OCI-LY1 (cell line): ENCODE data around the gene TRAPPC14.

ENCODE experiments used
- H2AFZ ChIP-seq: fragments of 200-600 bp; sonication (generic), shearing (Covaris generic); 2 replicates; pipeline ENCODE4 v1.6.0; 2014; ENCODE audit warnings: antibody characterized with exemption, mild to moderate bottlenecking, low read length
- H3F3A ChIP-seq: fragments of 200-600 bp; sonication (generic), shearing (Covaris generic); 2 replicates; pipeline ENCODE4 v1.6.0; 2014; ENCODE audit warnings: mild to moderate bottlenecking, antibody characterized with exemption, low read length, moderate library complexity; ENCODE audit not compliant: insufficient read depth
- H3K27ac ChIP-seq: fragments of 200-600 bp; sonication (generic); 2 replicates; pipeline ENCODE4 v1.5.1; 2014; ENCODE audit warnings: low read length, mixed run types, mild to moderate bottlenecking, low read depth; ENCODE audit not compliant: poor library complexity, severe bottlenecking
- H3K27me3 ChIP-seq: fragments of 200-600 bp; sonication (generic); 2 replicates; pipeline ENCODE4 v1.6.0; 2014; ENCODE audit warnings: antibody characterized with exemption, mild to moderate bottlenecking, low read length, moderate library complexity; ENCODE audit not compliant: insufficient read depth
- H3K36me3 ChIP-seq: fragments of 200-600 bp; sonication (generic); 2 replicates; pipeline ENCODE4 v1.6.1; 2014; ENCODE audit warnings: mild to moderate bottlenecking, antibody characterized with exemption, low read length, moderate library complexity, mixed read lengths; ENCODE audit not compliant: insufficient read depth
- H3K4me1 ChIP-seq: fragments of 200-600 bp; sonication (generic); 2 replicates; pipeline ENCODE4 v1.5.1; 2014; ENCODE audit warnings: mild to moderate bottlenecking, low read length, moderate library complexity; ENCODE audit not compliant: insufficient read depth, severe bottlenecking
- H3K4me2 ChIP-seq: fragments of 200-600 bp; sonication (generic), shearing (Covaris generic); 2 replicates; pipeline ENCODE4 v1.6.1; 2014; ENCODE audit warnings: low read length
- H3K4me3 ChIP-seq: fragments of 200-600 bp; sonication (generic); 2 replicates; pipeline ENCODE4 v1.5.1; 2014; ENCODE audit warnings: low read length, low read depth, mild to moderate bottlenecking, mixed read lengths; ENCODE audit not compliant: poor library complexity, severe bottlenecking
- H3K79me2 ChIP-seq: fragments of 200-600 bp; shearing (Covaris generic); 2 replicates; pipeline ENCODE4 v1.6.1; 2016; ENCODE audit warnings: mixed run types, low read length, mixed read lengths; ENCODE audit not compliant: insufficient read depth
- H3K9ac ChIP-seq: fragments of 200-600 bp; sonication (generic), shearing (Covaris generic); 2 replicates; pipeline ENCODE4 v1.6.1; 2014; ENCODE audit warnings: mild to moderate bottlenecking, low read length, mixed read lengths
- H3K9me2 ChIP-seq: fragments of 200-600 bp; sonication (generic), shearing (Covaris generic); 2 replicates; pipeline ENCODE4 v1.6.1; 2014; ENCODE audit warnings: low read depth, mild to moderate bottlenecking, low read length, mixed read lengths
- H3K9me3 ChIP-seq: fragments of 200-600 bp; shearing (Covaris generic); 2 replicates; pipeline ENCODE4 v1.6.1; 2014; ENCODE audit warnings: low read length, mixed read lengths
- H4K20me1 ChIP-seq: fragments of 200-600 bp; sonication (generic), shearing (Covaris generic); 2 replicates; pipeline ENCODE4 v1.6.0; 2016; ENCODE audit warnings: mild to moderate bottlenecking, low read length; ENCODE audit not compliant: insufficient read depth
- CTCF ChIP-seq: fragments of 200-600 bp; sonication (generic), shearing (Covaris generic); IDR thresholded peaks from 2 replicates; pipeline ENCODE4 v1.5.1; 2017; ENCODE audit warnings: mild to moderate bottlenecking, antibody characterized with exemption, low read length, moderate library complexity, mixed read lengths
- EZH2 ChIP-seq: fragments of 200-600 bp; sonication (generic), shearing (Covaris generic); IDR thresholded peaks from 2 replicates; pipeline ENCODE4 v1.8.0; 2017; ENCODE audit warnings: borderline replicate concordance, mixed run types, mild to moderate bottlenecking, antibody characterized with exemption, low read length, moderate library complexity, mixed read lengths

The TRAPPC14 gene

GRCh38 chr7:100128637-100128963 is 29.9 kb downstream of the TRAPPC14 start:
- Histone ChIP-seq H3K27ac (no peak overlapping the region), H4K20me1 (no peaks in the 10 kb centered on the region), H3K9me3 (no peaks in the 10 kb centered on the region), H2AFZ (no peak overlapping the region), H3K4me2 (no peak overlapping the region), H3K27me3 (no peaks in the 10 kb centered on the region), H3F3A (no peaks in the 10 kb centered on the region), H3K79me2 (no peaks in the 10 kb centered on the region), H3K36me3 (peaks cover 18% of the 10 kb centered on the region; the same call in 1 of the 2 replicates), H3K4me1 (peaks cover 32% of the 10 kb centered on the region), H3K4me3 (no peak overlapping the region), H3K9me2 (no peaks in the 10 kb centered on the region), H3K9ac (no peak overlapping the region; the same call in 1 of the 2 replicates)
- TF ChIP-seq CTCF (no peak), EZH2 (no peak)

GRCh38 chr7:100127866-100128636 is 30.5 kb downstream of the TRAPPC14 start:
- H3K27ac ChIP-seq, result no peak overlapping the region

More at GRCh38 chr7:100127866-100128636, 30.5 kb downstream of the TRAPPC14 start:
- no peak for TF ChIP-seq CTCF
- no peak for TF ChIP-seq EZH2
- peaks cover 32% of the 10 kb centered on the region for H3K4me1 ChIP-seq
- no peaks in the 10 kb centered on the region for H3F3A ChIP-seq
- peak overlapping the region; percentile 70 for H3K4me2 ChIP-seq
- no peaks in the 10 kb centered on the region for H3K79me2 ChIP-seq
- H4K20me1 ChIP-seq, result no peaks in the 10 kb centered on the region
- no peaks in the 10 kb centered on the region for H3K9me2 ChIP-seq
- H3K4me3 ChIP-seq, result peak overlapping the region; percentile 70
- H2AFZ ChIP-seq, result no peak overlapping the region
- H3K9ac ChIP-seq, result peak overlapping the region; percentile 84
- no peaks in the 10 kb centered on the region for H3K27me3 ChIP-seq
- no peaks in the 10 kb centered on the region for H3K9me3 ChIP-seq
- H3K36me3 ChIP-seq, result peaks cover 18% of the 10 kb centered on the region; the same call in 1 of the 2 replicates
